Breast epithelium (tissue), 3 donors: ENCODE measurements around the gene SPTB.

ENCODE experiments used
- POLR2AphosphoS5 ChIP-seq, 3 donors: sonication (generic); formaldehyde crosslinking; IDR thresholded peaks; one replicate each; pipeline ENCODE4 v1.6.1; 2017; ENCODE audit warnings: antibody characterized with exemption in 3 of 3
- TF ChIP-seq, protein P1 (sequence below), 3 donors: fragments of 450-650 bp; IDR thresholded peaks; one replicate each; pipeline ENCODE4 v1.5.1; 2016 to 2017; ENCODE audit warnings: antibody characterized with exemption in 3 of 3, mild to moderate bottlenecking in 3 of 3, moderate library complexity in 3 of 3

DNA sequence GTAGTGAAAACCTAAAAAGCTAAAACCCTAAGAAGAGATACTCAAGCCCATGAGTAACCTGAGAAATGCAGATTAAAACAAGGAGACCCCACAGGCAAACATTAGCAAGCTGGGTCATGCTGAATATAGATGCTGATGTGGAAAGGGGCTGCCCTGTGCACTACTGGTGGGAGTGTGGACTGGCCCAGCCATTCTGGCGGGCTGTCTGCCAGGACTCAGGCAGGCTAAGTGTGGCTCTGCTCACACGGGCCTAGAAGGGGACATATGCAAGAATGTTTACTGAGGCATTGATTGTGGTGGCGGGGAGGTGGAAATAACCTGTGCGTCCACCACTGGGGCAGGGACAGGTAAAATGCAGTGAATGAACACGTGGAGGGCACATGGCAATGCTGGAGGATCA, 48.3 kb downstream of the SPTB start:
- TF ChIP-seq, protein P1, sequence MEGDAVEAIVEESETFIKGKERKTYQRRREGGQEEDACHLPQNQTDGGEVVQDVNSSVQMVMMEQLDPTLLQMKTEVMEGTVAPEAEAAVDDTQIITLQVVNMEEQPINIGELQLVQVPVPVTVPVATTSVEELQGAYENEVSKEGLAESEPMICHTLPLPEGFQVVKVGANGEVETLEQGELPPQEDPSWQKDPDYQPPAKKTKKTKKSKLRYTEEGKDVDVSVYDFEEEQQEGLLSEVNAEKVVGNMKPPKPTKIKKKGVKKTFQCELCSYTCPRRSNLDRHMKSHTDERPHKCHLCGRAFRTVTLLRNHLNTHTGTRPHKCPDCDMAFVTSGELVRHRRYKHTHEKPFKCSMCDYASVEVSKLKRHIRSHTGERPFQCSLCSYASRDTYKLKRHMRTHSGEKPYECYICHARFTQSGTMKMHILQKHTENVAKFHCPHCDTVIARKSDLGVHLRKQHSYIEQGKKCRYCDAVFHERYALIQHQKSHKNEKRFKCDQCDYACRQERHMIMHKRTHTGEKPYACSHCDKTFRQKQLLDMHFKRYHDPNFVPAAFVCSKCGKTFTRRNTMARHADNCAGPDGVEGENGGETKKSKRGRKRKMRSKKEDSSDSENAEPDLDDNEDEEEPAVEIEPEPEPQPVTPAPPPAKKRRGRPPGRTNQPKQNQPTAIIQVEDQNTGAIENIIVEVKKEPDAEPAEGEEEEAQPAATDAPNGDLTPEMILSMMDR (IDR thresholded peaks at IDR 0.05) = no peak
- TF ChIP-seq POLR2AphosphoS5 (IDR thresholded peaks at IDR 0.05) = no peak
